AG09319 (cell line): ENCODE results near the gene CCDC174.

Experiments
- DNase-seq: peaks from one replicate; pipeline ENCODE4 v3.0.0-alpha.2; 2010; ENCODE audit warnings: low read depth; ENCODE audit errors: extremely low read depth
- CTCF ChIP-seq: IDR thresholded peaks from 2 replicates; pipeline ENCODE4 v1.5.1; 2011; ENCODE audit warnings: low read depth, mild to moderate bottlenecking, inconsistent platforms, low read length, moderate library complexity

The CCDC174 gene

GRCh38 chr3:14617508-14618023 lies 34.0 kb upstream of the CCDC174 start:
- TF ChIP-seq CTCF, result no peak

GRCh38 chr3:14619605-14620004 lies 32.0 kb upstream of the CCDC174 start:
- no peak for DNase-seq
- TF ChIP-seq CTCF, result no peak

More at GRCh38 chr3:14617508-14618023, 34.0 kb upstream of the CCDC174 start:
- DNase-seq, result no peak

- no peak for DNase-seq
Measured at GRCh38 chr3:14620512-14620911, 31.1 kb upstream of the CCDC174 start.

GRCh38 chr3:14621093-14621492 lies 30.5 kb upstream of the CCDC174 start:
- TF ChIP-seq CTCF, result no peak
- DNase-seq, result no peak

More at GRCh38 chr3:14620512-14620911, 31.1 kb upstream of the CCDC174 start:
- TF ChIP-seq CTCF, result no peak

GRCh38 chr3:14622368-14622767 lies 29.2 kb upstream of the CCDC174 start:
- no peak for DNase-seq
- no peak for TF ChIP-seq CTCF

- no peak for DNase-seq
- no peak for TF ChIP-seq CTCF
Measured at GRCh38 chr3:14623569-14624051, 28.0 kb upstream of the CCDC174 start.

GRCh38 chr3:14624498-14624897 lies 27.1 kb upstream of the CCDC174 start:
- no peak for TF ChIP-seq CTCF

More at GRCh38 chr3:14624498-14624897, 27.1 kb upstream of the CCDC174 start:
- DNase-seq, result no peak
